PFSK-1 (cell line): ENCODE data around the gene C19orf81.

ENCODE experiments used
- SIN3A ChIP-seq: IDR thresholded peaks from 2 replicates; pipeline ENCODE4 v1.6.1; 2012; ENCODE audit warnings: mild to moderate bottlenecking, low read length, moderate library complexity, borderline replicate concordance; ENCODE audit not compliant: insufficient read depth
- TF ChIP-seq, protein P1 (sequence below), 2 experiments: IDR thresholded peaks; 2 replicates each; pipeline versions ENCODE4 v1.6.1 to v1.8.0; 2011 to 2012; ENCODE audit warnings: low read depth in 2 of 2, low read length in 2 of 2, control low read depth in 1 of 2, inconsistent platforms in 1 of 2, mild to moderate bottlenecking in 1 of 2, moderate library complexity in 1 of 2; ENCODE audit not compliant: insufficient read depth in 1 of 2

GRCh38 chr19:50667177-50667758, 18.0 kb downstream of the C19orf81 start:
- TF ChIP-seq SIN3A = no peak
- TF ChIP-seq, protein P1, sequence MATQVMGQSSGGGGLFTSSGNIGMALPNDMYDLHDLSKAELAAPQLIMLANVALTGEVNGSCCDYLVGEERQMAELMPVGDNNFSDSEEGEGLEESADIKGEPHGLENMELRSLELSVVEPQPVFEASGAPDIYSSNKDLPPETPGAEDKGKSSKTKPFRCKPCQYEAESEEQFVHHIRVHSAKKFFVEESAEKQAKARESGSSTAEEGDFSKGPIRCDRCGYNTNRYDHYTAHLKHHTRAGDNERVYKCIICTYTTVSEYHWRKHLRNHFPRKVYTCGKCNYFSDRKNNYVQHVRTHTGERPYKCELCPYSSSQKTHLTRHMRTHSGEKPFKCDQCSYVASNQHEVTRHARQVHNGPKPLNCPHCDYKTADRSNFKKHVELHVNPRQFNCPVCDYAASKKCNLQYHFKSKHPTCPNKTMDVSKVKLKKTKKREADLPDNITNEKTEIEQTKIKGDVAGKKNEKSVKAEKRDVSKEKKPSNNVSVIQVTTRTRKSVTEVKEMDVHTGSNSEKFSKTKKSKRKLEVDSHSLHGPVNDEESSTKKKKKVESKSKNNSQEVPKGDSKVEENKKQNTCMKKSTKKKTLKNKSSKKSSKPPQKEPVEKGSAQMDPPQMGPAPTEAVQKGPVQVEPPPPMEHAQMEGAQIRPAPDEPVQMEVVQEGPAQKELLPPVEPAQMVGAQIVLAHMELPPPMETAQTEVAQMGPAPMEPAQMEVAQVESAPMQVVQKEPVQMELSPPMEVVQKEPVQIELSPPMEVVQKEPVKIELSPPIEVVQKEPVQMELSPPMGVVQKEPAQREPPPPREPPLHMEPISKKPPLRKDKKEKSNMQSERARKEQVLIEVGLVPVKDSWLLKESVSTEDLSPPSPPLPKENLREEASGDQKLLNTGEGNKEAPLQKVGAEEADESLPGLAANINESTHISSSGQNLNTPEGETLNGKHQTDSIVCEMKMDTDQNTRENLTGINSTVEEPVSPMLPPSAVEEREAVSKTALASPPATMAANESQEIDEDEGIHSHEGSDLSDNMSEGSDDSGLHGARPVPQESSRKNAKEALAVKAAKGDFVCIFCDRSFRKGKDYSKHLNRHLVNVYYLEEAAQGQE (IDR thresholded peaks at IDR 0.05; ENCODE audit: insufficient read depth in 1 of 2, low read depth in 2 of 2, low read length in 2 of 2) = no peak
